ENCODE data around the gene GNAS.
"Not testable (repeated sequence)": the region's sequence is repeated elsewhere in the genome, so short reads cannot be mapped to it uniquely, and the experiment has no call there.

Gene GNAS

DNA sequence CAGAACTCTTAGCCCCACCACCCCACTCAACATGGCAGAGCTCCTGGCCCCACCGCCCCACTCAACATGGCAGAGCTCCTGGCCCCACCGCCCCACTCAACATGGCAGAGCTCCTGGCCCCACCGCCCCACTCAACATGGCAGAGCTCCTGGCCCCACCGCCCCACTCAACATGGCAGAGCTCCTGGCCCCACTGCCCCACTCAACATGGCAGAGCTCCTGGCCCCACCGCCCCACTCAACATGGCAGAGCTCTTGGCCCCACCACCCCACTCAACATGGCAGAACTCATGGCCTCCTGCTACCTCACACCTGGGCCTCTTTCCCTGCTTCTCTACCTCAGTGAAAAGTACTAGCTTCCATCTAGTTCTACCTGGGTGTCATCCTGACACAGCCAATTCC is 23.7 kb upstream of the GNAS start:
- not testable (repeated sequence) for DNase-seq

DNA sequence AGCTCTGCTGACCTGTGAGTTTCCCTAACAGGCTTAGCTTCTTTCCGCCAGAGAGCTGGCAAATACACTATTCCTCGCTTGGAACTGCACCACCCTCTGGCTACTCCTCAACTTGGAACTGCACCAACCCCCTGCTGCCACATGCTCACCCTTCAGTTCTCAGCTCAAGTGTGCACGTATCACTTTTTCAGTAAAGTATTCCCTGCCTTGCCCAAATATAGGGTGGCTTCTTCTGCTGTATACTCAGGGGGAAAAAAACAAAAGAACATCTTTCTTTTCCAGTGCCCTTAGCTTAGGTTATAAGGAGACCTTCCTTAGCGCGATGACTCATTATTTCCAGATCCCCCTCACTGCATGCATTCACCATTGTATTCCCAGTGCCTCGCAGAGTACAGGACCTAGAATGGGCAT is 23.0 kb upstream of the GNAS start:
- DNase-seq = no peak

- DNase-seq = no peak
Measured at GRCh38 chr20:58832457-58832856, 20.1 kb upstream of the GNAS start.

DNA sequence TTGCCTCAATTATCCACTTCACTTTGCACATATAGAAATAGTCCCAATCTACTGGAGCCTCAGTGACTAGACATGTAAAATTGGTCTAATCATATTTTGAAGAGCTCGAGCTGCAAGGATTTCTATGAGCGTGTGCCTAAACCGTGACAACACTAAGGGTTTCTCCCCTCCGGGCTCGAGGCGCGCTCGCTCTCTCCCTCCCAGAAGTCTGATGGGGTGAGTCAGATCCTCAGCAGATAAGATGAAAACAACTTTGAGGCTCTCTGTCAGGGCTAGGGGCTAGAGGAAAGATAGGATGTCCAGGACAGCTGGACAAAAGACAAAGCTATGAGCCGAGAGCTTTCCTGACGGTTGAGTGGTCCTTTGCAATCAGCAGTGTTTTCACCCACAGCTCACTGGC is 18.6 kb upstream of the GNAS start:
- DNase-seq = no peak

DNA sequence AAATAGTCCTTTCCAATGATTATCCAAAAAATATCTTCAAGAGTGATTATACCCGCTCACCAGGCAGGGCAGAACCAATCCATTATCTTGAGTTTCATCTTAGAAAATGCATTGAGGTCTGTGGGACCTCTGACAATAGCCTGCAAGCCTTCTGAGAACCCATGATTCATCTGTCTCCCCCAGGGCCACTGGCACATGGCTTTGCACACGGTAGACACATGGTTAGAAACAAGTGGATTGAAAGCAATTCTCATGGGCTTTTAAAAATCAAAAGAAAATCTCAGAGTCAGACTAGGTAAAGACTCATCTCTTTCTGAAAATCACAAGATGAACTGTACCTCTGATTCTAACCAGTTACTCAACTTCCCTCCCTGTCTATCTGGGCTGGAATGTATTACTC is 17.3 kb upstream of the GNAS start:
- no peak for DNase-seq

- no peak for DNase-seq
Measured at GRCh38 chr20:58836616-58837204, 15.8 kb upstream of the GNAS start.

GRCh38 chr20:58837717-58838116 is 14.8 kb upstream of the GNAS start:
- DNase-seq = no peak

GRCh38 chr20:58838174-58838573 is 14.3 kb upstream of the GNAS start:
- DNase-seq = no peak

DNA sequence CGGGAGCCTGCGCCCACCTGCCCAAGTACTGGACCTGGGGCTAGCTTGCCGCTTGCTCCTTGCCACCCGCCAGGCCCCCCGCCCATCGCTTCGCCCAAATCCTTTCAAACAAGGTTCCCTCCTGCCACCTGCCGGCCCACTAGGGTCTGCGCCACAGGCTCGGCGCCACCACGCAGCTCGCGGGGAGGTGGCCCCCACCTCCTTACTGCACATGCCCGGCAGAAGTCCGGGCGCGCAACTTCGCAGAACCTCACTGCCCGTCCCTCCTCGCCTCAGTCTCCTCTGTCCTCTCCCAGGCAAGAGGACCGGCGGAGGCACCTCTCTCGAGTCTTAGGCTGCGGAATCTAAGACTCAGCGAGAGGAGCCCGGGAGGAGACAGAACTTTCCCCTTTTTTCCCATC is 13.0 kb upstream of the GNAS start:
- no peak for DNase-seq

- DNase-seq = no peak
Measured at GRCh38 chr20:58839991-58840747, 12.3 kb upstream of the GNAS start.

- DNase-seq = no peak
Measured at GRCh38 chr20:58840816-58841538, 11.5 kb upstream of the GNAS start.

GRCh38 chr20:58841539-58842264 is 10.8 kb upstream of the GNAS start:
- no peak for DNase-seq

DNA sequence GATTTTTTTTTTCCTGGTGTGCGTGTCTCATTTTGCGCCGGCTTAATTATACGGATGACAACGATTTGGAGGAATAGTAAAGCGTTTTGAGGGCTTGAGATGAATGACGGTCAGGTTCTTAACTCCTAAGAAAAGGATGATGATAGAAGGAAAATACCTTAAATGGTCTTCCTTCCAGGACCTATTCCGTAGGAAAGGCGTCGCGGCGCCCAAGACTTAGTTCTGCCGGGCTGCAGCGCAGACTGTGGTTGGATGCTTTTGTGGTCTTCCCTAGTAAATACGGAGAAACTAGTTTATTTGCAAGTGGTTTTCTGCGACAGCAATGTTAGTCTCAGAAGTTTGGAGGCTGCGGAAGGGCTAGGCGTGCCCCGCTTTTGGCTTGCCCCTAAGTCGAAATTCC is 10.2 kb upstream of the GNAS start:
- no peak for DNase-seq

GRCh38 chr20:58843128-58843556 is 9.4 kb upstream of the GNAS start:
- DNase-seq = no peak

- DNase-seq = no peak
Measured at GRCh38 chr20:58845706-58846105, 6.8 kb upstream of the GNAS start.

- no peak for DNase-seq
Measured at GRCh38 chr20:58847463-58847862, 5.1 kb upstream of the GNAS start.

GRCh38 chr20:58850693-58851174 is 1.8 kb upstream of the GNAS start, which contains the start of gene GNAS-AS1:
Gene GNAS-AS1 (minus strand): TSS chr20:58850902.
- peak; percentile 75 for DNase-seq

- no peak for DNase-seq
Measured at GRCh38 chr20:58851221-58851968, 1.1 kb upstream of the GNAS start.

- no peak for DNase-seq
Measured at GRCh38 chr20:58851969-58852458, 502 bp upstream of the GNAS start.

DNA sequence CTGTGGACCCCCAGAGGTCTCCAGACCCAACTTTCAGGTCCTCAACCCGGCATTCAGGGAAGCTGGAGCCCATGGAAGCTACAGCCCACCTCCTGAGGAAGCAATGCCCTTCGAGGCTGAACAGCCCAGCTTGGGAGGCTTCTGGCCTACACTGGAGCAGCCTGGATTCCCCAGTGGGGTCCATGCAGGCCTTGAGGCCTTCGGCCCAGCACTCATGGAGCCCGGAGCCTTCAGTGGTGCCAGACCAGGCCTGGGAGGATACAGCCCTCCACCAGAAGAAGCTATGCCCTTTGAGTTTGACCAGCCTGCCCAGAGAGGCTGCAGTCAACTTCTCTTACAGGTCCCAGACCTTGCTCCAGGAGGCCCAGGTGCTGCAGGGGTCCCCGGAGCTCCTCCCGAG is 950 bp downstream of the GNAS start:
- no peak for DNase-seq

GRCh38 chr20:58853976-58854637 is 1.6 kb downstream of the GNAS start:
- DNase-seq = no peak

Measured in HCEC 1CT (cell line).